Astrocyte of the cerebellum (primary cell): ENCODE measurements around the gene SLC6A2.

Source experiments
- DNase-seq: peaks from one replicate; pipeline ENCODE4 v3.0.0-alpha.2; 2011; ENCODE audit warnings: low read depth
- H3K4me3 ChIP-seq: 2 replicates; pipeline ENCODE4 v1.5.1; 2011; ENCODE audit warnings: mild to moderate bottlenecking, low read depth, low read length, moderate library complexity
- CTCF ChIP-seq: IDR thresholded peaks from 2 replicates; pipeline ENCODE4 v1.5.1; 2012; ENCODE audit warnings: low read length, low read depth, moderate library complexity, mild to moderate bottlenecking; ENCODE audit errors: missing control alignments
- in situ Hi-C: cut with HindIII; loops from 2 replicates; pipeline ENCODE4 v1.10.0; 2017; ENCODE audit warnings: low sequenced_read_pairs

Gene SLC6A2

GRCh38 chr16:55661941-55662643, 6.3 kb downstream of the SLC6A2 start:
- in situ Hi-C loops: no loop called here
- H3K4me3 ChIP-seq: no peak overlapping the region
- TF ChIP-seq CTCF: no peak
- DNase-seq: no peak

- TF ChIP-seq CTCF: no peak
- in situ Hi-C loops: no loop called here
- no peak for DNase-seq
- no peak overlapping the region for H3K4me3 ChIP-seq
Observed at GRCh38 chr16:55662644-55663031, 6.8 kb downstream of the SLC6A2 start.

GRCh38 chr16:55663225-55663624, 7.4 kb downstream of the SLC6A2 start:
- TF ChIP-seq CTCF: no peak
- in situ Hi-C loops: no loop called here
- H3K4me3 ChIP-seq: no peak overlapping the region
- DNase-seq: no peak

- TF ChIP-seq CTCF: no peak
- H3K4me3 ChIP-seq: no peak overlapping the region
- in situ Hi-C loops: no loop called here
- no peak for DNase-seq
Observed at GRCh38 chr16:55663765-55664677, 8.2 kb downstream of the SLC6A2 start.

- no peak for TF ChIP-seq CTCF
- DNase-seq: no peak
- in situ Hi-C loops: no loop called here
- H3K4me3 ChIP-seq: no peak overlapping the region
Observed at GRCh38 chr16:55664786-55665407, 9.1 kb downstream of the SLC6A2 start.

- in situ Hi-C loops: no loop called here
- TF ChIP-seq CTCF: no peak
- H3K4me3 ChIP-seq: no peak overlapping the region
Observed at GRCh38 chr16:55665511-55665910, 9.7 kb downstream of the SLC6A2 start.

More at GRCh38 chr16:55665511-55665910, 9.7 kb downstream of the SLC6A2 start:
- no peak for DNase-seq
